ENCODE measurements around the gene PRRT4.
A peak's percentile ranks its signal among the peaks of the same experiment; 100 is the strongest.

Gene PRRT4

DNA sequence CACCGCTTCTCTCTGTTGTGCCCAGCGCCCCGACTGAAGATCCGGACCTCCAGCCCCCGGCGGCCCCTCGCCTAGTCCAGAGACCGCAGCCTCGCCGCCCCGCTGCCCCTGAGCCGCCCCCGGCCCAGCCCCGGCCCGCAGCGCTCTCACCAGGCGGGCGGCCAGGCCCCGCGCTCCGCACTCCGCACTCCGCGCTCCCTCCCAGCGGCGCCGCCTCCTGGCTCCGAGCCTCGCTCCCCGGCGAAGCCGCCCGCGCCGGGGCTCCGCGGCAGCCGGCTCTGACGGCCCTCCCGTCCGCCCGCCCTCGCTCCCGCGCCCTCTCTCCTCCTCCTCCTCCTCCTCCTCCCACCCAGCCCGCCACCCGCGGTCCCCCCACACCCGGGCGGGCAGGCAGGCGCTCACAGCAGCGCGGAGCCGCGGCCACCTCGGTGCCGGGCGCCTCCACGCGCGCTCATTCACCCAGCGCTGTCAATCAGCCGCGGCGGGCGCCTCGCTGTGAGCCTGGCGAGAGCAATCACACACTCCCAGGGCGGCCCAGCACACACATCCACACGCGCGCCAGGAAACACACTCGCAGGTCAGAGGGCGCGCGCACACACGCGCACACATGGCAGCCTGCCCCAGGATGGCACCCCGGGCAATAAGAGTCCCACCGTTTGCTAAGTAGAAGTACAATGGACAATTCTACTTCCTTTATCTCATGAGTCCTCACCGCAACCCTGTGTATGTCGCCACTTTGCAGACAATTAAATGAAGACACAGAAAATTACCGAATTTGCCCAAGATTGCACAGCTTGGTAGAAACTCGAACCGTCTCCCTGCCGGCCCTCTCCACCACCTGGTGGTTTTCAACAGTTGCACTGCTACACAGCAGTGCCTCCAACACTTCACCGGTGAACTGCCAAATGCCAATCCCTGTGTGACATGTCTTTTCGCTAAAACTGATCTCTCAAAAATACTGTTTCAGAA lies at the start of gene PRRT4:
Gene PRRT4 (minus strand): TSS at position 280 of the 969 bp plus-strand sequence.
- ATAC-seq: peak; percentile 62
- no peak for TF ChIP-seq ZFP3 (CRISPR knock-in tag; IDR thresholded peaks at IDR 0.05)
- TF ChIP-seq GLIS3 (CRISPR knock-in tag; IDR thresholded peaks at IDR 0.05): no peak
- no peak for TF ChIP-seq ESRRG (CRISPR knock-in tag; IDR thresholded peaks at IDR 0.05)
- TF ChIP-seq, protein P1, sequence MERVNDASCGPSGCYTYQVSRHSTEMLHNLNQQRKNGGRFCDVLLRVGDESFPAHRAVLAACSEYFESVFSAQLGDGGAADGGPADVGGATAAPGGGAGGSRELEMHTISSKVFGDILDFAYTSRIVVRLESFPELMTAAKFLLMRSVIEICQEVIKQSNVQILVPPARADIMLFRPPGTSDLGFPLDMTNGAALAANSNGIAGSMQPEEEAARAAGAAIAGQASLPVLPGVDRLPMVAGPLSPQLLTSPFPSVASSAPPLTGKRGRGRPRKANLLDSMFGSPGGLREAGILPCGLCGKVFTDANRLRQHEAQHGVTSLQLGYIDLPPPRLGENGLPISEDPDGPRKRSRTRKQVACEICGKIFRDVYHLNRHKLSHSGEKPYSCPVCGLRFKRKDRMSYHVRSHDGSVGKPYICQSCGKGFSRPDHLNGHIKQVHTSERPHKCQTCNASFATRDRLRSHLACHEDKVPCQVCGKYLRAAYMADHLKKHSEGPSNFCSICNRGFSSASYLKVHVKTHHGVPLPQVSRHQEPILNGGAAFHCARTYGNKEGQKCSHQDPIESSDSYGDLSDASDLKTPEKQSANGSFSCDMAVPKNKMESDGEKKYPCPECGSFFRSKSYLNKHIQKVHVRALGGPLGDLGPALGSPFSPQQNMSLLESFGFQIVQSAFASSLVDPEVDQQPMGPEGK (CRISPR knock-in tag; IDR thresholded peaks at IDR 0.05; ENCODE audit: borderline replicate concordance): no peak
- TF ChIP-seq BACH2 (CRISPR knock-in tag; IDR thresholded peaks at IDR 0.05; ENCODE audit: borderline replicate concordance): no peak
- 0 out of 2 replicates have a peak, but pooled peaks have one; percentile 11 for TF ChIP-seq TCF4 (CRISPR knock-in tag; IDR thresholded peaks at IDR 0.05; ENCODE audit: borderline replicate concordance)
- TF ChIP-seq ZNF70 (CRISPR knock-in tag; IDR thresholded peaks at IDR 0.05): no peak

DNA sequence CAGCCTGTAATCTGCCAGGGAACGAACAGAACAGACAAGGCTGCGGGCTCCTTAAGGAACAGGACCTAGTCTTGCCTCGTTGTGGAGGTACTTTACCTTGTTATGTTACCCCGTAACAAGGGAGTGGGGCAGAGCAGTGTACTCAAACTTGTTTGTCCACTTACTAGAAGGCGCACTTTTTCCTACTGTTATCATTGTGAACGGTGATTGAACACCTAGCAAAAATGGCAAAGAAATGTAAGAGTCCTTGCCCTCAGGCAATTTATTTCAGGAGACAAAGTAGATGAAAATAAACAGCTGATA lies 48.9 kb upstream of the PRRT4 start:
- ATAC-seq: no peak
- no peak for TF ChIP-seq RARB (CRISPR knock-in tag; IDR thresholded peaks at IDR 0.05)
- no peak for TF ChIP-seq TOX (CRISPR knock-in tag; IDR thresholded peaks at IDR 0.05; ENCODE audit: borderline replicate concordance)
- no peak for TF ChIP-seq ZFP3 (CRISPR knock-in tag; IDR thresholded peaks at IDR 0.05)
- TF ChIP-seq, protein P2, sequence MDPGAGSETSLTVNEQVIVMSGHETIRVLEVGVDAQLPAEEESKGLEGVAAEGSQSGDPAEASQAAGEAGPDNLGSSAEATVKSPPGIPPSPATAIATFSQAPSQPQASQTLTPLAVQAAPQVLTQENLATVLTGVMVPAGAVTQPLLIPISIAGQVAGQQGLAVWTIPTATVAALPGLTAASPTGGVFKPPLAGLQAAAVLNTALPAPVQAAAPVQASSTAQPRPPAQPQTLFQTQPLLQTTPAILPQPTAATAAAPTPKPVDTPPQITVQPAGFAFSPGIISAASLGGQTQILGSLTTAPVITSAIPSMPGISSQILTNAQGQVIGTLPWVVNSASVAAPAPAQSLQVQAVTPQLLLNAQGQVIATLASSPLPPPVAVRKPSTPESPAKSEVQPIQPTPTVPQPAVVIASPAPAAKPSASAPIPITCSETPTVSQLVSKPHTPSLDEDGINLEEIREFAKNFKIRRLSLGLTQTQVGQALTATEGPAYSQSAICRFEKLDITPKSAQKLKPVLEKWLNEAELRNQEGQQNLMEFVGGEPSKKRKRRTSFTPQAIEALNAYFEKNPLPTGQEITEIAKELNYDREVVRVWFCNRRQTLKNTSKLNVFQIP (CRISPR knock-in tag; IDR thresholded peaks at IDR 0.05; ENCODE audit: borderline replicate concordance, low read depth): no peak
- TF ChIP-seq, protein P3, sequence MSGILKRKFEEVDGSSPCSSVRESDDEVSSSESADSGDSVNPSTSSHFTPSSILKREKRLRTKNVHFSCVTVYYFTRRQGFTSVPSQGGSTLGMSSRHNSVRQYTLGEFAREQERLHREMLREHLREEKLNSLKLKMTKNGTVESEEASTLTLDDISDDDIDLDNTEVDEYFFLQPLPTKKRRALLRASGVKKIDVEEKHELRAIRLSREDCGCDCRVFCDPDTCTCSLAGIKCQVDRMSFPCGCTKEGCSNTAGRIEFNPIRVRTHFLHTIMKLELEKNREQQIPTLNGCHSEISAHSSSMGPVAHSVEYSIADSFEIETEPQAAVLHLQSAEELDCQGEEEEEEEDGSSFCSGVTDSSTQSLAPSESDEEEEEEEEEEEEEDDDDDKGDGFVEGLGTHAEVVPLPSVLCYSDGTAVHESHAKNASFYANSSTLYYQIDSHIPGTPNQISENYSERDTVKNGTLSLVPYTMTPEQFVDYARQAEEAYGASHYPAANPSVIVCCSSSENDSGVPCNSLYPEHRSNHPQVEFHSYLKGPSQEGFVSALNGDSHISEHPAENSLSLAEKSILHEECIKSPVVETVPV (CRISPR knock-in tag; IDR thresholded peaks at IDR 0.05): no peak
- TF ChIP-seq SNAI2 (CRISPR knock-in tag; IDR thresholded peaks at IDR 0.05): no peak
- TF ChIP-seq, protein P1 (CRISPR knock-in tag; IDR thresholded peaks at IDR 0.05; ENCODE audit: borderline replicate concordance): no peak
- no peak for TF ChIP-seq ZNF565 (CRISPR knock-in tag; conservative IDR thresholded peaks at IDR 0.05; ENCODE audit: low read depth)
- TF ChIP-seq, protein P4, sequence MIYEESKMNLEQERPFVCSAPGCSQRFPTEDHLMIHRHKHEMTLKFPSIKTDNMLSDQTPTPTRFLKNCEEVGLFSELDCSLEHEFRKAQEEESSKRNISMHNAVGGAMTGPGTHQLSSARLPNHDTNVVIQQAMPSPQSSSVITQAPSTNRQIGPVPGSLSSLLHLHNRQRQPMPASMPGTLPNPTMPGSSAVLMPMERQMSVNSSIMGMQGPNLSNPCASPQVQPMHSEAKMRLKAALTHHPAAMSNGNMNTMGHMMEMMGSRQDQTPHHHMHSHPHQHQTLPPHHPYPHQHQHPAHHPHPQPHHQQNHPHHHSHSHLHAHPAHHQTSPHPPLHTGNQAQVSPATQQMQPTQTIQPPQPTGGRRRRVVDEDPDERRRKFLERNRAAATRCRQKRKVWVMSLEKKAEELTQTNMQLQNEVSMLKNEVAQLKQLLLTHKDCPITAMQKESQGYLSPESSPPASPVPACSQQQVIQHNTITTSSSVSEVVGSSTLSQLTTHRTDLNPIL (CRISPR knock-in tag; IDR thresholded peaks at IDR 0.05; ENCODE audit: low read depth): no peak
- TF ChIP-seq OSR1 (CRISPR knock-in tag; IDR thresholded peaks at IDR 0.05): no peak
- TF ChIP-seq ZNF70 (CRISPR knock-in tag; IDR thresholded peaks at IDR 0.05): no peak
- TF ChIP-seq CSDC2 (CRISPR knock-in tag; IDR thresholded peaks at IDR 0.05): no peak
- TF ChIP-seq ESRRG (CRISPR knock-in tag; IDR thresholded peaks at IDR 0.05): no peak

DNA sequence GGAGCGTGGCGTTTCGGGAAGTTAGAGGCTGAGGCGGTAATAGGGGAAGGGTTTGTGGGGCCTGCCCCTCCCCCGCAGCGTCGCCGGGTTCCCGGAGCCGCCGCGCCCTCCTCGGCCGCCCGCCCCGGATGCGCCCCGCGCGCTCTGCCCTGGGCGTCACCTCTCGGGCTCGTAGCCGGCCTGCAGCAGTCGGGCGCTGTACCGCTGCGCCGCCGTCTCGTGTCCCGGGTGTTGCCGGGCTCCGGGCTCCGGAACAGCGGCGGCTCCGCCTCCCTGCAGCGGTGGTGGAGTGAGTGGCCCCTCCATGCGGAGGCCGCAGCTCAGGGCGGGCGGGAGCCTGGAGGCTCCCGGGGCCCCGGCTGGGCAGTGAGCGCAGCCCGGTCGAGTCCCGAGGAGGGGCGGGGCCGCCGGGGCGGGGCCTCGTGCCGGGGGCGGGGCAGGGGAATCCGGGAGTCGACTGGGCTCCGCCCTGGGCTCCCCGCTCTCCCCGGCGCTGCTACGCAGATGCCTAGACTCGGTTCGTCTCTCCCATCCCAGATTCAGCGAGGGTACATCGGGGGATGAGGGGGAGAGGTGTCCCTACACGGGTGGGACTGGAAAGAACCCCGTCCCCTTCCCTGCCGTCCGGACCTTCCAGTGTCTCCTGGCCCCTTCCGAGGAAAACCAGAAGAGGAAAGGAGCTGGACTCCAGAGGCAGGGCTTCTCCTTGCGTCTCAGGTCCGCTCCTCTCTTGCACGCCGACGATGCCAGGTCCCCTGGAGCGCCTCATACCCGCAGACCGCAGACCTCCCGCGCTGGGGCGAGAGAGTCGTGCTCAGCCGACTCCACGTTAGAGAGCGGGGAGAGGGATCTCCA lies 48.3 kb upstream of the PRRT4 start, which contains the start of gene IMPDH1:
Gene IMPDH1 (minus strand): TSS at position 387 of the 855 bp plus-strand sequence. CDS start 81 bp downstream, at position 306.
- TF ChIP-seq RARB (CRISPR knock-in tag; IDR thresholded peaks at IDR 0.05) (no peak), ZFP3 (CRISPR knock-in tag; IDR thresholded peaks at IDR 0.05) (peak; percentile 98)
- peak; percentile 90 for ATAC-seq

All from SK-N-SH treated with all-trans-retinoic acid at 6 μM for 48 hours (cell line).